Mammary epithelial cell (primary cell): ENCODE data around the gene RTBDN.

Source experiments
- EZH2 ChIP-seq: IDR thresholded peaks from 2 replicates; pipeline ENCODE4 v1.6.1; 2012; ENCODE audit warnings: low read length, inconsistent platforms, borderline replicate concordance
- TF ChIP-seq, protein P1 (sequence below), 2 donors: IDR thresholded peaks in 1 of 2; conservative IDR thresholded peaks in 1 of 2; 2 replicates each; pipeline ENCODE4 v1.5.1; 2011 to 2012; ENCODE audit warnings: inconsistent platforms in 2 of 2, low read length in 2 of 2, mild to moderate bottlenecking in 2 of 2, control low read depth in 1 of 2, low read depth in 1 of 2; ENCODE audit not compliant: insufficient read depth in 1 of 2; ENCODE audit errors: extremely low read depth in 1 of 2

DNA sequence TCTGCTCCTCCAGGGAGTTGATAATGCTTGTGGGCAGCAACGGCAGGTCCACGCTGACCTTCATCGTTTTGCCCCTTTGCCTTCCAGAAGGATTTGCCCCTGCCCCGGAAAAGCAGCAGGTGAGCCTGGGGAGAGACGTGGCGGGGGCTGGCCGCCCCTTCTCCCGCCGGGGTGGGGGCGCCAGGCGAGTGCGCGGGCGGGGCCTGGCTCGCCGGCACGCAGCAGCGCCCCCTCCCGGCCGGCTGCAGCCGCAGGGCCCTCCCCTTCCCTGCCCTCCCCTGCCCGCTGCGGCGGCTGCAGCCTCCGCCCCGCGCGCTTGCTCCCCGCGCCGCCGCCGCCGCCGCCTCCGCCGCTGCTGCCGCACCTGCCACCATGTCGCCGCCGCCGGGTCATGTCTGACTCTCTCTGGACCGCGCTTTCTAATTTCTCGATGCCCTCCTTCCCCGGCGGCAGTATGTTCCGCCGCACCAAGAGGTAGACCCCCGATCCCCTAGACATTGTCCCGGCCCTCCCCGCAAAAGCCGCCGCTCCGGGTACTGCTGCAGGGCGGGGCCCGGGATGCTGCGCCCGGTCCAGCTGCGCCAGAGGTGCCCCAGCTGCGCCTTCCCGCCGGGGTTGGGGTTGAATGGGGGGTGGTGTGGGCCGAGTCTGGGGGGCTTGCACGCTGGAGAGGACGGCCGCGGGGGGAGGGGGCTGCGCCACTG, 4.0 kb upstream of the RTBDN start, which contains the start of gene MAST1:
- TF ChIP-seq, protein P1, sequence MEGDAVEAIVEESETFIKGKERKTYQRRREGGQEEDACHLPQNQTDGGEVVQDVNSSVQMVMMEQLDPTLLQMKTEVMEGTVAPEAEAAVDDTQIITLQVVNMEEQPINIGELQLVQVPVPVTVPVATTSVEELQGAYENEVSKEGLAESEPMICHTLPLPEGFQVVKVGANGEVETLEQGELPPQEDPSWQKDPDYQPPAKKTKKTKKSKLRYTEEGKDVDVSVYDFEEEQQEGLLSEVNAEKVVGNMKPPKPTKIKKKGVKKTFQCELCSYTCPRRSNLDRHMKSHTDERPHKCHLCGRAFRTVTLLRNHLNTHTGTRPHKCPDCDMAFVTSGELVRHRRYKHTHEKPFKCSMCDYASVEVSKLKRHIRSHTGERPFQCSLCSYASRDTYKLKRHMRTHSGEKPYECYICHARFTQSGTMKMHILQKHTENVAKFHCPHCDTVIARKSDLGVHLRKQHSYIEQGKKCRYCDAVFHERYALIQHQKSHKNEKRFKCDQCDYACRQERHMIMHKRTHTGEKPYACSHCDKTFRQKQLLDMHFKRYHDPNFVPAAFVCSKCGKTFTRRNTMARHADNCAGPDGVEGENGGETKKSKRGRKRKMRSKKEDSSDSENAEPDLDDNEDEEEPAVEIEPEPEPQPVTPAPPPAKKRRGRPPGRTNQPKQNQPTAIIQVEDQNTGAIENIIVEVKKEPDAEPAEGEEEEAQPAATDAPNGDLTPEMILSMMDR (conservative IDR thresholded peaks at IDR 0.05 in 1 of 2, IDR thresholded peaks at IDR 0.05 in 1 of 2; ENCODE audit: extremely low read depth in 1 of 2, insufficient read depth in 1 of 2, low read depth in 1 of 2, low read length in 2 of 2): peak in 1 of 2 donors; percentile 18
- no peak for TF ChIP-seq EZH2
